Loucy (cell line): ENCODE results near the gene BCAS3.

Experiments used
- H2AFZ ChIP-seq: fragments of 200-600 bp; sonication (generic); 2 replicates; pipeline ENCODE4 v1.6.0; 2016; ENCODE audit warnings: antibody characterized with exemption, mild to moderate bottlenecking, low read length, moderate library complexity
- H3F3A ChIP-seq: fragments of 200-600 bp; 2 replicates; pipeline ENCODE4 v1.6.0; 2016; ENCODE audit warnings: antibody characterized with exemption, low read depth, mild to moderate bottlenecking
- H3K27me3 ChIP-seq: fragments of 200-600 bp; sonication (generic); 2 replicates; pipeline ENCODE4 v1.6.1; 2014; ENCODE audit warnings: low read length, mild to moderate bottlenecking; ENCODE audit not compliant: insufficient read depth, poor library complexity, severe bottlenecking
- H3K36me3 ChIP-seq: fragments of 200-600 bp; sonication (generic); 2 replicates; pipeline ENCODE4 v1.6.1; 2016; ENCODE audit warnings: low read length; ENCODE audit not compliant: insufficient read depth
- H3K4me1 ChIP-seq: fragments of 200-600 bp; sonication (generic); 2 replicates; pipeline ENCODE4 v1.5.1; 2014; ENCODE audit warnings: low read length, mild to moderate bottlenecking; ENCODE audit not compliant: insufficient read depth, poor library complexity, severe bottlenecking
- H3K4me2 ChIP-seq: fragments of 200-600 bp; sonication (generic); 2 replicates; pipeline ENCODE4 v1.6.0; 2014; ENCODE audit warnings: antibody characterized with exemption, low read length, low read depth, mild to moderate bottlenecking; ENCODE audit not compliant: poor library complexity, severe bottlenecking
- H3K4me3 ChIP-seq: fragments of 200-600 bp; sonication (generic); 2 replicates; pipeline ENCODE4 v1.5.1; 2014; ENCODE audit warnings: low read length, mild to moderate bottlenecking, mixed read lengths; ENCODE audit not compliant: poor library complexity, severe bottlenecking
- H3K79me2 ChIP-seq: fragments of 200-600 bp; sonication (generic); 2 replicates; pipeline ENCODE4 v1.6.1; 2014; ENCODE audit warnings: low read length; ENCODE audit not compliant: insufficient read depth
- H3K9ac ChIP-seq: fragments of 200-600 bp; sonication (generic); 2 replicates; pipeline ENCODE4 v1.6.0; 2014; ENCODE audit warnings: mild to moderate bottlenecking, low read depth, low read length, moderate library complexity; ENCODE audit not compliant: poor library complexity, severe bottlenecking
- H3K9me2 ChIP-seq: fragments of 200-600 bp; sonication (generic); replicated peaks from 2 replicates; pipeline ENCODE4 v1.6.1; 2016; ENCODE audit warnings: low read depth, low read length, mixed read lengths
- H3K9me3 ChIP-seq: fragments of 200-600 bp; sonication (generic); 2 replicates; pipeline ENCODE4 v1.6.1; 2014; ENCODE audit warnings: mild to moderate bottlenecking, antibody characterized with exemption, low read length, low read depth; ENCODE audit not compliant: insufficient read depth
- H4K20me1 ChIP-seq: fragments of 200-600 bp; sonication (generic); 2 replicates; pipeline ENCODE4 v1.6.0; 2014; ENCODE audit warnings: antibody characterized with exemption, low read length, mild to moderate bottlenecking; ENCODE audit not compliant: insufficient read depth, poor library complexity, severe bottlenecking
- EZH2phosphoT487 ChIP-seq: fragments of 200-600 bp; IDR thresholded peaks from 2 replicates; pipeline ENCODE4 v1.6.1; 2018; ENCODE audit warnings: antibody characterized with exemption, mild to moderate bottlenecking, moderate library complexity, borderline replicate concordance
- TF ChIP-seq, protein P1 (sequence below): fragments of 200-600 bp; sonication (generic); conservative IDR thresholded peaks from 2 replicates; pipeline ENCODE4 v1.5.1; 2014; ENCODE audit warnings: mild to moderate bottlenecking, antibody characterized with exemption, low read length

Gene BCAS3

DNA sequence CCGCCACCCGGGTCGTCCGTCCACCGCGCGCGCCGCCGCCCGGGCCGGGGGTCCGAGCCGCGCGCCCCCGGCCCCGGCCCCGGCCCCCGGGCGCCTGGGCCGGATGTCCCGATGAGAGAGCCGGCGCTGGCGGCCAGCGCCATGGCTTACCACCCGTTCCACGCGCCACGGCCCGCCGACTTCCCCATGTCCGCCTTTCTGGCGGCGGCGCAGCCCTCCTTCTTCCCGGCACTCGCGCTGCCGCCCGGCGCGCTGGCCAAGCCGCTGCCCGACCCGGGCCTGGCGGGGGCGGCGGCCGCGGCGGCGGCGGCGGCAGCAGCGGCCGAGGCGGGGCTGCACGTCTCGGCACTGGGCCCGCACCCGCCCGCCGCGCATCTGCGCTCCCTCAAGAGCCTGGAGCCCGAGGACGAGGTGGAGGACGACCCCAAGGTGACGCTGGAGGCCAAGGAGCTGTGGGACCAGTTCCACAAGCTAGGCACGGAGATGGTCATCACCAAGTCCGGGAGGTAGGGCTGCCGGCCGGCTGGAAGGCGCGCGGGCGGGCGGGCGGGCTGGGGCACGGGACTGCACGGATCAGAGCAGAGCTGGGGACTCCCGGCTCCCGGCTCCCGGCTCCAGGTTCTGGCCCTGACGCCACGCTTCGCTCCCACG lies 722.5 kb downstream of the BCAS3 start:
- H3K9ac ChIP-seq: no peak overlapping the region
- no peaks in the 10 kb centered on the region for H3K79me2 ChIP-seq

GRCh38 chr17:61400717-61401388 lies 723.2 kb downstream of the BCAS3 start:
- no peaks in the 10 kb centered on the region for H4K20me1 ChIP-seq
- H3K4me3 ChIP-seq: no peak overlapping the region
- H3K9me3 ChIP-seq: no peaks in the 10 kb centered on the region
- no peaks in the 10 kb centered on the region for H3K79me2 ChIP-seq
- TF ChIP-seq EZH2phosphoT487: no peak
- TF ChIP-seq, protein P1, sequence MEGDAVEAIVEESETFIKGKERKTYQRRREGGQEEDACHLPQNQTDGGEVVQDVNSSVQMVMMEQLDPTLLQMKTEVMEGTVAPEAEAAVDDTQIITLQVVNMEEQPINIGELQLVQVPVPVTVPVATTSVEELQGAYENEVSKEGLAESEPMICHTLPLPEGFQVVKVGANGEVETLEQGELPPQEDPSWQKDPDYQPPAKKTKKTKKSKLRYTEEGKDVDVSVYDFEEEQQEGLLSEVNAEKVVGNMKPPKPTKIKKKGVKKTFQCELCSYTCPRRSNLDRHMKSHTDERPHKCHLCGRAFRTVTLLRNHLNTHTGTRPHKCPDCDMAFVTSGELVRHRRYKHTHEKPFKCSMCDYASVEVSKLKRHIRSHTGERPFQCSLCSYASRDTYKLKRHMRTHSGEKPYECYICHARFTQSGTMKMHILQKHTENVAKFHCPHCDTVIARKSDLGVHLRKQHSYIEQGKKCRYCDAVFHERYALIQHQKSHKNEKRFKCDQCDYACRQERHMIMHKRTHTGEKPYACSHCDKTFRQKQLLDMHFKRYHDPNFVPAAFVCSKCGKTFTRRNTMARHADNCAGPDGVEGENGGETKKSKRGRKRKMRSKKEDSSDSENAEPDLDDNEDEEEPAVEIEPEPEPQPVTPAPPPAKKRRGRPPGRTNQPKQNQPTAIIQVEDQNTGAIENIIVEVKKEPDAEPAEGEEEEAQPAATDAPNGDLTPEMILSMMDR: no peak
- no peaks in the 10 kb centered on the region for H3K4me1 ChIP-seq
- no peak overlapping the region for H2AFZ ChIP-seq
- no peaks in the 10 kb centered on the region for H3K9me2 ChIP-seq
- H3K27me3 ChIP-seq: no peaks in the 10 kb centered on the region
- H3K9ac ChIP-seq: no peak overlapping the region
- H3F3A ChIP-seq: no peaks in the 10 kb centered on the region
- H3K4me2 ChIP-seq: no peak overlapping the region
- no peaks in the 10 kb centered on the region for H3K36me3 ChIP-seq

More for the DNA sequence above, 722.5 kb downstream of the BCAS3 start:
- Histone ChIP-seq H3K9me3 (no peaks in the 10 kb centered on the region), H3F3A (no peaks in the 10 kb centered on the region), H3K27me3 (no peaks in the 10 kb centered on the region), H2AFZ (no peak overlapping the region), H4K20me1 (no peaks in the 10 kb centered on the region), H3K4me2 (no peak overlapping the region), H3K36me3 (no peaks in the 10 kb centered on the region), H3K4me3 (no peak overlapping the region), H3K9me2 (no peaks in the 10 kb centered on the region), H3K4me1 (no peaks in the 10 kb centered on the region)
- TF ChIP-seq, protein P1: no peak
- TF ChIP-seq EZH2phosphoT487: no peak

DNA sequence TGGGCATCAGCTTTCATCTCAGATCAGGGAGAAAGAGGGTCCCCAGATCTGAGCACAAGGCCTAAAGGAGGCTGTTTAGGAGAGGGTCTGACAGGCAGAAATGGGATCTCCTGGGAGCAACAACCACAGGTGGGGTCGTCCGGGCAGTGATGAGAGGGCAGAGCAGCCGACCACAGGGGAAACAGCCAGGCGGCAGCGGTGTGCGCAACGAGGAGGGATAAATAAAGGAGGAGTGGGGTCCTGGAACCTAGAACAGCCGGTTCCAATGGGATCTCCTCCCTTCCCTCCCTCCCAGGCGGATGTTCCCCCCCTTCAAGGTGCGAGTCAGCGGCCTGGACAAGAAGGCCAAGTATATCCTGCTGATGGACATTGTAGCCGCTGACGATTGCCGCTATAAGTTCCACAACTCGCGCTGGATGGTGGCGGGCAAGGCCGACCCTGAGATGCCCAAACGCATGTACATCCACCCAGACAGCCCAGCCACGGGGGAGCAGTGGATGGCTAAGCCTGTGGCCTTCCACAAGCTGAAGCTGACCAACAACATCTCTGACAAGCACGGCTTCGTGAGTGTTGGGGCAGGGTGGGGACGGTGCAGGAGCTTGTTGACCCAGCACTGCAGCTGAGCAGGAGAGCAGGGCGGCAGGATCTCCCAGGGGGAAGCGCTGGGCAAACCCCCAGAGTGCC lies 723.9 kb downstream of the BCAS3 start:
- H4K20me1 ChIP-seq: no peaks in the 10 kb centered on the region
- H3K4me2 ChIP-seq: no peak overlapping the region
- no peak overlapping the region for H3K4me3 ChIP-seq
- no peaks in the 10 kb centered on the region for H3K4me1 ChIP-seq
- H3K9me3 ChIP-seq: no peaks in the 10 kb centered on the region
- H3K27me3 ChIP-seq: no peaks in the 10 kb centered on the region
- TF ChIP-seq EZH2phosphoT487: no peak
- TF ChIP-seq, protein P1: no peak
- H3K36me3 ChIP-seq: no peaks in the 10 kb centered on the region
- no peak overlapping the region for H3K9ac ChIP-seq
- H3K9me2 ChIP-seq: no peaks in the 10 kb centered on the region
- no peaks in the 10 kb centered on the region for H3K79me2 ChIP-seq
- H3F3A ChIP-seq: no peaks in the 10 kb centered on the region
- H2AFZ ChIP-seq: no peak overlapping the region
